HG03045 (cell line): ENCODE measurements around the gene EI24.

Experiments used
- ATAC-seq: cut with Tn5 transposase; IDR thresholded peaks from one replicate; pipeline ENCODE4 v1.9.1; 2021; ENCODE audit warnings: mild to moderate bottlenecking, moderate library complexity; ENCODE audit not compliant: unreplicated experiment

Gene EI24

DNA sequence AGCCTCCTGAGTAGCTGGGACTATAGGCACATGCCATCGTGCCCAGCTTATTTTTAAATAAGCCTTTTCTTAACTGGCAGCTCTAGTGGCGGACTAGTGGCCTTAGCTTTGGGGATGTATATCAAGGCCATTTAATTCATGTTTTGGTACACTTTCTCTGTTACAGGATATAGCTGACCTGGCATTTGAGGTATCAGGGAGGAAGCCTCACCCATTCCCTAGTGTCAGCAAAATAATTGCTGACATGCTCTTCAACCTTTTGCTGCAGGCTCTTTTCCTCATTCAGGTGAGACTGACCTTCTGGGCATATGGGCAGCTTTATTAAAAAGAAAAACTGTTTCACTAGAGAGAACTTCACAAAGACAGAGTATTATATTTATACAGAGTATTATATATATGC is 9.5 kb downstream of the EI24 start:
- ATAC-seq = no peak

DNA sequence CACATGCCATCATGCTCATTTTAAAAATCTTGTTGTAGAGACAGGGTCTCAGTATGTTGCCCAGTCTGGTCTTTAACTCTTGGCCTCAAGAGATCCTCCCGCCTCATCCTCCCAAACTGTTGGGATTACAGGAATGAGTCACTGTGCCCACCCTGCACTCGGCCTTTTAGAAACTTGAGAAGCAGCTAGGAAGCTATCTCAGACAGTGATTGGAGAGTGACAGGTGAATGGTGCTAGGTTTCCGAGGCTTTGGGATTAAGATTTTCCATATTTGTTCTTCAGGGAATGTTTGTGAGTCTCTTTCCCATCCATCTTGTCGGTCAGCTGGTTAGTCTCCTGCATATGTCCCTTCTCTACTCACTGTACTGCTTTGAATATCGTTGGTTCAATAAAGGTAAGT is 10.5 kb downstream of the EI24 start:
- ATAC-seq = no peak

DNA sequence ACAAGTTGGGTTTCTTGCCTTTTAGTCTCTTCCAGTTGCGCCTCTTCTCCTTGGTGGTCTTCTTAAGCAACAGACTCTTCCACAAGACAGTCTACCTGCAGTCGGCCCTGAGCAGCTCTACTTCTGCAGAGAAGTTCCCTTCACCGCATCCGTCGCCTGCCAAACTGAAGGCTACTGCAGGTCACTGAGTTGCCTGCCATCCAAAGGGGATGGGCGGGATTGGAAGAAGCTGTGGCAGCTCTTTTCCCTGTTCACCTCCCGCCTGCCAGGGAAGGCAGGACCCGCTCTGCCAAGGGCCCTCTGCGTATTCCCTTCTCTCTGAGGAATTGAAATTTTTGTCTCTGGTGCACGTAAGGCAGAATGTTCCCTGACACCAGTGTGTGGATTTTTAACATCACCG is 14.2 kb downstream of the EI24 start:
- ATAC-seq = no peak

DNA sequence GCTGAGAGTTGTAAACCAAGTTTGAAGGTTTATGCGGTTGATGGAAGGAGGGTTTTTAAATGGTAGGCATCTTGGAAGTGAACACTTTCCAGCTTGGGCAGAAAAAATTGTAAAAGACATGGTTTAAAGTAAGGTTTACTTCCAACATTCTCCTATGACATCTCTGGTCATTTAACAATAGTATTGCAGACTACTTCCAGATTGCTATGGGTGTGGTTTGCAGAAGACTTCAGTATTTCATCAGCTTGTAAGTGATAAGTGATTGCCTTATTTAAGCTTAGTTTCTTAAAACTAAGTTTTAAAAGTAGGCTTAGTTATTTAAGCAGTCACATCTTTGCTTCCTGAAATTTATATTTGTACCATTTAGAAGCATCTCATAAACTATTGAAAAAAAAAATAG is 16.2 kb downstream of the EI24 start:
- ATAC-seq = no peak

DNA sequence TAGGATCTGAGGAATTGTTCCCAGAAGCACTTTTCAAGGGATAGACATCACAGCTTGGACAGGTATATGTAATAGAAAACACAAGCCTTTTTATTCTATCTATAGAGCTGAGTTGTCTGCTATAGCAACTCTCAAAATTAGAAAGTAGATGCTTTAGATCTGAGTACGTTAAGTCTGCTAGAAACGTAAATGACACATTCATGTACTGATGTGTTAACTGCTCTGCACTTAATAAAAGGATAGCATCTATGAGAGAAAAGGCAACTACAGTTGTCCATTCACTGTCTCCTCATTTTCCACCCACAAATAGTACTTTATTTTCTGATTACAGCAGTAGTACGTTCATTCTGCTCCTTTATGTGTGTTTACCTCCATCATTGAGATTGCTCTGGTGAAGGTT is 17.3 kb downstream of the EI24 start:
- ATAC-seq = no peak

DNA sequence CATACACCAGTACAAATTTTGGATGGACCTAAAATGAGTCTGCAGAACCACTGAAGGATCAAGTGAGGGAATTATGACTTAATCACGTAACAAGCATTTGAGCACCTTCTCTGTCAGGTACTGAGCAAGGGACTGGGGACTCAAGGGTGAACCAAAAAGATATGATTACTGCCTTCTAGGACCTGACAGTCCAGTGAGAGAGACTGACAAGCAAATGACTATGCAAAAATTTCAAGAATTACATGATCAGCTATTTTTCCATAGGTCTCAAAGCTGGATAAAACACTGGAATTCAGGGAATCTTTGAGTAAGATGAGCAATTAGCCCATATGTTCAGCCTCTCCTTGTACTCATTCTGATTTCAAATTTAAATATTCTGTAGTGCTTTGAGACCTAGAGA is 18.2 kb downstream of the EI24 start:
- no peak for ATAC-seq

DNA sequence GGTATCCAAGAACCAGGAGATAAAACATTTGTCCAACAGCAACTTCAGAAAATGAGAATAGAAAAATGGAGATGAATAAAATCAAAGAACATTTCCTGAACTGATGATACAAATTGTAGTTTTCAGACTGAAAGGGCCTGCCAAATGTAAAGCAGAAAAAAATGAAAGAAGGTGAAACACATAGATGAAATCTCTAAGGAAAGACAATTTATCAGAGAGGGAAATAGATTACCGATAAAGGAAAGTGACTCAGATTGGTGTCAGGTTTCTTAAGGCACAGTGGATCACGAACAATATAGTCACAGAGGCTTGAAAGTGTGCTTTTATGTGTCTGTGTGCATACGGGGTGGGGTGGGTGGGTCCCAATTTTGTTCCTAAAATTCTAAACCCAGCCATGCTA is 19.2 kb downstream of the EI24 start:
- ATAC-seq = no peak

DNA sequence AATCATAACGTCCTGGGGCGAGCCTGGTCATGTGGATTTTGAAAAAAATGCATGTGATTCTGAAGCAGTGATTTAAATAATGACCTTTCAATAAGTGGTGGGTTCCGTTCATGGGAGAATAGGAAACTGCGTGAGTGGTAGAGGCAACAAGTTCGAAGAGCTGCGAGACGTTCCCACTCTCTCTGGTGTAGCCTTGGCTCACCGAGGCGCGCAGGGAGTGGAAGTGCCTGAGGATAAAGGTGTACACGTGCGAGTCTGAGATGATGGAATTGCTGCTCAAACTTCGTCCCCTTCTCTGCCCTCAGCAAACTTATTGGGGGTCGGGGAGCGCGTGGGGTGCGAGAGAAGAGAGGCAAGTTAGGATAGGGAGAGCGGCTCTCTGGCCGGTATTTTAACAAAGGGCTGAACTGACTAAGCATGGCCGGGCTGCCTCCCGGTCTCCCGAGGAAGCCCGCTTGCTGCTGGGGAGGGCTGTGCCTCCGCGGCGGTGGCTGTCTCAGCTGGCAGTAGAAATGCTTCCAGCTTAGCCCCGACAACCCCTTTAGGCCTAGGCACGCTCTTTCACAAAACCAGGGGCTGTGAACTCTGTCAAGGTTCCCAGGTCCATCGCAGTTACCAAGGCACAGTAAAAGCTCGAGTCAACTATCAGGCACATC is 22.5 kb downstream of the EI24 start:
- ATAC-seq = peak; percentile 23

DNA sequence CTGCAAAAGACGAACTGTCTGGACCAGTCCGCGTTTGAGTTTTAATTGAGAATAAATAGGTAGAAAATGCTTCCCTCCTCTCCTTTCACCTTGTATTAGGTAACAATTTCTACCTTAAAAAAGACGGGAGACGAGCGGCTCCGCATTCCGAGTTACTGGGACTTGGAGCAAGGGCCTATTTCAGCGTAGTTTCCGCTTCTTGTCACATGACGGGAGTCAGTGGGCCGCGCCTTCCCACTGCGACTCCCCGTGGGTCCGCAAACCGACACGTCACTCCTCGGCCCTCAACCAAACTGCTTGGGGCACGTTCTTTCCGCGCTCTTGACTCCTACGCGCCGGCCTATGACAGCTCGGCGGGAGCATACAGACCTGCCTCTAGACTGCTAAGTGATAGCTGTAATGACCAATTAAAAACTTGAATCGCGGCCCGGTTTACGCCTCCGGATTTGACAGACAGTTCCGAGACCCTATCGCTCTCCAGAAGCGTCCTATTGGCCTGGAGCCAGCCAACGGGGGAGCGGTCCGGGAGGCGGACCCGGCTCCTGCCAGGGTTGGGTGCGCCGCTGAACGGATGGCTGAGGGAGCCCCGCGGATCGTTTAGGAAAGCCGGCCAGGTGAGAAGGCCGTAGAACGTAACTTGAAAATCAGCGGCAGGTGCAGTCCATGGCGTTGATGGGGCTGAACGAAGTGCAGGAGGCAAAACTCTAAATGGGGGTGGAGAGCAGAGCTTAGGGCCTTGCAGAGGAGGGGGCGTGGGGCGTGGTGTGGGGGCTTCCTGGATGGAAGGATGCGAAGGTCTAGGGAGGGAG is 23.2 kb downstream of the EI24 start, which contains the start of gene STT3A:
STT3A (plus strand) TSS at position 548 of the 809 bp plus-strand sequence. CDS start 3,064 bp downstream, outside the sequence.
- peak; percentile 98 for ATAC-seq

DNA sequence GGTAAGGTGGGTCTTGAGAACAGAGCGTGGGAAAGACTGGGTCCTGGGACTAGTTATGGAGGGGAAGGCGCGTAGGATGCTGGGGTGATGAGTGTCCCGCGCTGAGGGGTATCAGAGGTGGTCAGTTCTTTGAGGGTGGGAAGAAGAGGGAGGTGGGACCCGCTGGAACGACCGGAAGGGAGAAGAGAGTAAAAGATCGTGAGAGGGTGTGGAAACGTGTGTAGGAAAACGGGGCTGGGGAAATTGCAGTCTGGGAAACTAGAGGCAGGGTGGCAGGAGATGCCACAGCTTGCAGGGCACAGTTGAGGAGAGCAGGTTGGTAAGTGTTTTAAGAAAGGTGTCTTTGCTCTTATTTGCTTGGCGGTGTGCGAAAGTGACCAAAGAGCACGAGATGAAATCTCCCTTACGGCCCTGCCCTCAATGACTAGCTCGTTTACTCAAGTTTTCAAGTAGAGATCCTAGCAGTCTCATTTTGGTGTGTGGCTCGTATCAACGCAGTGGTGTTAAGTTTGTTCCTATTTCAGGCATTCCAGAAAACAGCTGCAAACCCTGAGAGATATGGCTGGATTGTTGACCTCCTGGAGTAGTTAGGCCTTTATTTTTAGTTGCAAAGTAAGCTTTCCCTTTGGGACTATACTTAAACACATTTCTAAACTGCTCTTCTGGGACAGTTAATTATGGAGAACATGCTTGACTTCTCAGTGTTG is 24.0 kb downstream of the EI24 start:
- no peak for ATAC-seq

DNA sequence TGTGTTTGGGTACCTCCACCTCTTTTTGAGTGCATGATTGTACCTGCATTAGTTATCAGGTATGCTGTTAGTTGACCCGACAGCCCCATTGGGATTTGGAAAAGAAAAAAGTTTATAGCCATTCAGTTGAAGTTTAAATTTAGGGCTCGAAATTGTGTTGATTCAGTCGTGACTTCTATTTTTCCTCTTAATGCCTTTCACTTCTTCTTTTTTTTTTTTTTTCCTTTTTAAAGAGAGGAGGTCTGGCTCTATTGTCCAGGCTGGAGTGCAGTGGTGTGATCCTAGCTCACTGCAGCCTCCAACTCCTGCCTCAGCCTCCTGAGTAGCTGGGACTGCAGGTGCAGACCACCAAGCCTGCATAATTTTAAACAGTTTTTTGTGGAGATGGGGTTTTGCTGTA is 25.7 kb downstream of the EI24 start:
- no peak for ATAC-seq

DNA sequence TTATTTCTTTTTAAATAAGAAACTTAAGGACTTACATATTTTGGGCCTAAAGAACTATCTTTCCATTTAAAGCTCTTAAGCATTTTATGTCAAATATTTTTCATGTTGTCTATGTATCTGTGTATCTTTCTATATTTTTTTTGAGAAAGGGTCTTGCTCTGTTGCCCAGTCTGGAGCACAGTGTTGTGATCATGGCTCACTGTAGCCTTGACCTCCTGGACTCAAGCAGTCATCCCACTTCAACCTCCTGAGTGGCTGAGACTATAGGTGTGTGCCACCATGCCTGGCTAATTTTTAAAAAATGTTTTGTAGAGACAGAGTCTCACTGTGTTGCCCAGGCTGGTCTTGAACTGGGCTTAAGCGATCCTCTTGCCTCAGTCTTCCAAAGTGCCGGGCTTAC is 31.4 kb downstream of the EI24 start:
- no peak for ATAC-seq

DNA sequence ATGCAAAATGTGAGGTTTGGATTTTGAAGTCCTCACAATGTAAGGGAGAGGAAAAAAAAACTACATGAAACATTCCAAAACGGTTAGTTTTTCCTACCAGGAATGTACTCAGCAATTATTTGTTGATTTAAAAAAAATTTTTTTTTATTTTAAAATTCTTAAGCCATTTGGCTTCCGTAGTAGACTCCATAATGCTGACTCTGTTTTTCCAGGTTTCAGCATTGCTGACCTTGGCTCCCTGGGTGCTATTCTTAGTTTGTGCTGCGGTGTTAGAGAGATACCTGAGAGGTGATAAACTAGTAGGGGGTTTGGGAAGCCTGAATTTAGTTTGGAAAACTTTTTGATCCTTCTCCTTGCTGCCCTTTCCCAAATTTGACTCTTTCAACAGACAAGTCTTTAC is 33.9 kb downstream of the EI24 start:
- ATAC-seq = no peak

DNA sequence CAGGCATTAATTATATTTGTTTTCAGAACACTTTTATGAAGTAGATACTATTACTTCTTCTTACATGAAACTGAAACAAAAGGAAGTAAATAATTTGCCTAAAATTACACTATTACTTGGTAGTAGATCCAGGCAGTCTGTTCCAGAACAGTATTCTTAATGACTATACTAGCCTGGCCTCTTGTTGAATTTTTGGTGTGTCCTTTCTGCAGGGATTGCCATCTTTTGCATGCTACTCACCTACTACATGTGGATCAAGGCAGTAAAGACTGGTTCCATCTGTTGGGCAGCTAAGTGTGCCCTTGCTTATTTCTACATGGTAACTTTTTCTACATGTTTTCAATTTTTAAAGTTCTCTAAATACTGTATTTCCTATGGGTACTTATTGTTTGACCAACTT is 36.1 kb downstream of the EI24 start:
- ATAC-seq = no peak

DNA sequence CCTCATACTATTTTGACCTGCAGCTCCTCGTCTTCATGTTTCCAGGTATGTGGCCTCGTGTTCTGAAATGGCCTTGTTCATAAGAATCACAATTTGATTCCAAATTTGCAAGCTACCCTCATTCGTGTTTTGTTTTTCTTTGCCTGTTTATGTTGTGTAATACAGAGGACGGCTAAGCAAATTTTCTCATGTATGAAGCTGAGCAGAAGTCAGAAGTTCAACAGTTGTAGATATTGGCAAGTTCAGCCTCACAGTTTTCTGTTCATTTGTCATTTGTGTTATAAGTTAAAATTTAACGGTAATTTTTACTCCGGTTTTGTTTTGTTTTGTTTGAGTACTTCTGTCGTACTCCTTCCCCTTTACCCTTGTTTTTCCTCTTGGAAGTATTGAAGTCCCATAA is 40.3 kb downstream of the EI24 start:
- ATAC-seq = no peak

DNA sequence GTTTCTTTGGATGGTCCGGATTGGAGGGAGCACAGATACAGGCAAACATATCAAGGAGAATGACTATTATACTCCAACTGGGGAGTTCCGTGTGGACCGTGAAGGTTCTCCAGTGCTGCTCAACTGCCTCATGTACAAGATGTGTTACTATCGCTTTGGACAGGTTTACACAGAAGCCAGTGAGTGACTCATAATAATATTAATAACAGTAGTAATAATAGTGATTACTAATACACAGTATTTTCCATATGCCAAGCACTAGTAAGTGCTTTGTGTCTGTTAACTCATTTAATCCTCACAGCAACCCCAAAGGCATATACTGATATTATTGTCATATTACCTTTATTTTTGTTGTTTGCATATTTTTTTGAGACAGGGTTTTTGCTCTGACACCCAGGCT is 49.1 kb downstream of the EI24 start:
- ATAC-seq = no peak

DNA sequence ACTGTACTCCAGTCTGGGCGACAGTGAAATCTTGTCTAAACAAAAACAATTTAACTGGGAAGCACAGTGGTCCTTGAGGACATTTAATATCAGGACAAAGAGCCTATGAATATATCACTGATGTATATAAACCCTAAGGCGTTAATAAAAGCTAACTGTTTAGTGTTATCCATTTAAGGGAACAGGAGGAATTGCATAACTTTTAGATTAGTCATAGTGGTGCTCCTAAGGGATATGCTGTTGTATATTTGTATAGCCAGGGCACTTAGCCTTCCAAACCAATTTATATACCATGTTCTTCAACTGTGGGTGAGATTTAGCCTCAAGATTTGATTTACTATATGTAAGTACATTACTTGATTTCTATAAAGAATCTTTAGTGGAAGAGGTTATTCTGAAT is 52.7 kb downstream of the EI24 start:
- no peak for ATAC-seq

DNA sequence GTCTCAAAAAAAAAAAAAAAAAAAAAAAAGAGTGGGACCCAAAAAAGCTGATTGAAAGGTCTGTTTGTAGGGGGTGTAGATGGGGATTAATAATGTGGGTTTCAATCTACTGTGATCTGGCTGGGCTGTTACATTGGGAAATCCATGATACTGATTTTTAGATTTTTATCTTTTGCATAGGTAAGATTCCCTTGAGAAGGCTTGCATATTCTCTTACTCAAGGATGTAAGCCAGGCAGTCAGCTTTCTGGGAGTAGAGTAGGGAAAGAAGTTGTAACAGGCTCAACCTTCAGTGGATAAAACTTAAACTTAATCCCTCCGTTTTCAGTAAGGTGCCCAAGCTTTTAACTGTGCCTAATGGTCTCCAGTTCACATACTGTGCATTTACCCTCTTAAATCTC is 53.8 kb downstream of the EI24 start:
- no peak for ATAC-seq

DNA sequence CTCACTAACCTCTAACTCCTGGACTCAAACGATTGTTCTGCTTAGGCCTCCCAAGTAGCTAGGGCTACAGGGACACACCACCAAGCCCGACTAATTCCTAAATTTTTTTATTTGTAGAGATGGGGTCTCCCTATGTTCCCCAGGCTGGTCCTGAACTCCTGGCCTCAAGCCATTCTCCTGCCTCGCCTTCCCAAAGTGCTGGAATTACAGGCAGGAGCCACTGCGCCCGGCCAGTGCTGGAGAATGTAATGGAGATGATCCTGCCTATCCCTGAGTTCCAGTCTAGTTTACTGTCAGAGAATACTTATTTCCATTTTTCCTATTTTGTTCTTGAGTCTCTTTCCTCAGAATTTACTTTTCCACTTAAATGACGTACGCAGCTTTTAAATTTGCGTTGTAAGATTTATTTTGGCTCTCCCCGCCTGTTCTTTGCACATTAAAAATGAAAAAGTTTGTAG is 55.5 kb downstream of the EI24 start, which contains the start of gene CHEK1:
CHEK1 (plus strand) TSS at position 408 of the 458 bp plus-strand sequence. CDS start 1,606 bp downstream, outside the sequence.
- no peak for ATAC-seq

DNA sequence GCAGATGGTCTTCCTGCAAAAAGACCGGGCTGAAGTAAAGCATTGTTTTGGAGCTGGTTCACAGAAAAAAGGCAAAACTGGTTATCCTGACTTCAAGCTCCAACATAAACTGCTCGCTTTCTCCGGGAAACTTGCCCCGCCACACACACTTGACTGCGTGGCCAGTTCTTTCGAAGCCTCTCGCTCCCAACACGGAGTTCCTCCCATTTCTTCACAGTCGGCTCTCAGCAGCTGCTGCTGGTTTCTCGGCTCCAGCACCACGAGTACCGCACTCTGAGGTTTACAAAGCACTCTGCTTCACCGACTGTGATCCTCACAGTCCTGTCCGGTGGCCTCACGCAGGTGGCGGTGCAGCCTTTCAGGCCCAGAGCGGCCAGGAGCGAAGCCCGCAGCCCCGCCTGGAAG is 56.0 kb downstream of the EI24 start:
- ATAC-seq = peak; percentile 37

DNA sequence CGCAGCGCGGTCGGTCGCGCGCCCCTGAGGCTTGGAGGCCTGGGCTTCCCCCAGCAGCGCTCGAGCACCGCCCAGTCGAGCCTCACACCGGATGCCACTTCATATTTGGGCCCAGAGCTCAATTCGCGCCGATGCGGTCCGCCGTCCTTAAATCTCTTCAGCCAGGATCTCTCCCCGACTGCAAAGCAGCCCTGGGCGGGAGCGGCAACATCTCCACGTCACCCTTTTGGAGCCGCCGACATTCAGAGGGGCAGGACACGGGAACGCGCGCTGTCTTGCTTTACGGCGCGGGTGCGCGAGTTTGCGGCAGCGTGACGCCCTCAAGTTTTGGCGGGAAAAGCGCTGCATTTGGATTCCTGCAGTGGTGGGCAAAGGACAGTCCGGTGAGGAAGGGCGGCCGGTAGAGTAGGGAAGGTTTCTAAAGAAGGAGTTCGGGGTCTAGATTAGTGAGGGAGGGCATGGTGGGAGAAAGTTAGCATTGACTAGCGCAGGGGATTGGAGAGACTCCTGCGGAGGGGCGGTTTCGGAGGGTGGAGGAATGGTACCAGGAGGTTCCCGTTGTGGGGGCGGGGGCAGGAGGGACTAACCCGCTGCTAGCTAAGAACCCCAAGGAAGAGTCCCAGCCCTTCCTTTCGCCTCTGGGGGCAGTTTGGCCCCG is 56.5 kb downstream of the EI24 start:
- peak; percentile 89 for ATAC-seq
